Choroid plexus epithelial cell (primary cell): ENCODE measurements around the gene ATRNL1.
"Not testable (repeated sequence)": the region's sequence is repeated elsewhere in the genome, so short reads cannot be mapped to it uniquely, and the experiment has no call there.

Experiments
- DNase-seq: peaks from one replicate; pipeline ENCODE4 v3.0.0-alpha.2; 2010; ENCODE audit warnings: low read depth
- H3K4me3 ChIP-seq: 2 replicates; pipeline ENCODE4 v1.5.1; 2011; ENCODE audit warnings: low read depth, mild to moderate bottlenecking, control low read depth, low read length, moderate library complexity
- TF ChIP-seq, protein P1 (sequence below): conservative IDR thresholded peaks from 2 replicates; pipeline ENCODE4 v1.5.1; 2011; ENCODE audit warnings: low read depth, mild to moderate bottlenecking, control low read depth, inconsistent platforms, low read length, moderate library complexity

The ATRNL1 gene

DNA sequence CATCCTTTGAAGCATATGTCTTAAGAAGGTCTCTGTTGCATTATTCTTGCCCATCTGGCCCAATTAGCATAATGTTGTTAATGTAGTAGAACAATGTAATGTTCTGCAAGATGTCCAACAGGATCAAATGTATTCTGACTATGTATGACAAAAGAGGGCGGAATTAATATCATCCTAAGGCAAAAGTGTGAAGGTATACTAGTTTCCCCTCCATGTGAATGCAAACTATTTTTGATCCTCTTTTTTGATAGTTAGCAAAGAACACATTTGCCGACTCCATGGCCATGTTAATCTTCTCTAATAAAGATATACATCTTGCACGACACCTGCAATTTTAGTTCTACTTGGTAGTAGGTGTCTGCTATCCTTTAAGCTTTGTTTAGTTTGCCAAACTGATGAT is 157.6 kb downstream of the ATRNL1 start:
- DNase-seq: no peak
- no peak overlapping the region for H3K4me3 ChIP-seq
- TF ChIP-seq, protein P1, sequence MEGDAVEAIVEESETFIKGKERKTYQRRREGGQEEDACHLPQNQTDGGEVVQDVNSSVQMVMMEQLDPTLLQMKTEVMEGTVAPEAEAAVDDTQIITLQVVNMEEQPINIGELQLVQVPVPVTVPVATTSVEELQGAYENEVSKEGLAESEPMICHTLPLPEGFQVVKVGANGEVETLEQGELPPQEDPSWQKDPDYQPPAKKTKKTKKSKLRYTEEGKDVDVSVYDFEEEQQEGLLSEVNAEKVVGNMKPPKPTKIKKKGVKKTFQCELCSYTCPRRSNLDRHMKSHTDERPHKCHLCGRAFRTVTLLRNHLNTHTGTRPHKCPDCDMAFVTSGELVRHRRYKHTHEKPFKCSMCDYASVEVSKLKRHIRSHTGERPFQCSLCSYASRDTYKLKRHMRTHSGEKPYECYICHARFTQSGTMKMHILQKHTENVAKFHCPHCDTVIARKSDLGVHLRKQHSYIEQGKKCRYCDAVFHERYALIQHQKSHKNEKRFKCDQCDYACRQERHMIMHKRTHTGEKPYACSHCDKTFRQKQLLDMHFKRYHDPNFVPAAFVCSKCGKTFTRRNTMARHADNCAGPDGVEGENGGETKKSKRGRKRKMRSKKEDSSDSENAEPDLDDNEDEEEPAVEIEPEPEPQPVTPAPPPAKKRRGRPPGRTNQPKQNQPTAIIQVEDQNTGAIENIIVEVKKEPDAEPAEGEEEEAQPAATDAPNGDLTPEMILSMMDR: no peak

DNA sequence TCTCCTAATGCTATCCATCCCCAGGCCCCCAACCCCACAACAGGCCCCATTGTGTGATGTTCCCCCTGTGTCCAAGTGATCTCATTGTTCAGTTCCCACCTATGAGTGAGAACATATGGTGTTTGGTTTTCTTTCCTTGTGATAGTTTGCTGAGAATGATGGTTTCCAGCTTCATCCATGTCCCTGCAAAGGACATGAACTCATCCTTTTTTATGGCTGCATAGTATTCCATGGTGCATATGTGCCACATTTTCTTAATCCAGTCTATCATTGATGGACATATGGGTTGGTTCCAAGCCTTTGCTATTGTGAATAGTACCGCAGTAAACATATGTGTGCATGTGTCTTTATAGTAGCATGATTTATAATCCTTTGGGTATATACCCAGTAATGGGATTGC is 160.6 kb downstream of the ATRNL1 start:
- DNase-seq, H3K4me3 ChIP-seq: not testable (repeated sequence)

DNA sequence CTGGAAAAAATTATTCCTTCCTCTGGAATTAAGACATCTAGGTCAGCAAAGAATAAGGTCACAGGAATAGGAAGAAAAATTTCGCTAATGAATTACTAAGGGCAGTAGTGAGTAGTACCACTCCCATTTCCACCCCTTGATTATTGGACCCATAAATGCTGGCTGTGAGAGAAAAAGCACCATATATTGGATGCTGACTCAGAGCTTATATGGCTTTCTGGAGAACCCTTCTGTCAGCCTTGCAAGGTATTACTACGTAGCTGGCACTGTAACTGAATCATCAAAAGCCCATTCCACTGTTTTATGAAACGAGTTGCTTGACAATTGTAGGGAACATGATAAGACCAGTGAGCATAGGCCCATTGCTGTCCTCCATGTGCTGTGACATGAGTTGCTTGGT is 179.3 kb downstream of the ATRNL1 start:
- TF ChIP-seq, protein P1: no peak
- no peak for DNase-seq
- no peak overlapping the region for H3K4me3 ChIP-seq

DNA sequence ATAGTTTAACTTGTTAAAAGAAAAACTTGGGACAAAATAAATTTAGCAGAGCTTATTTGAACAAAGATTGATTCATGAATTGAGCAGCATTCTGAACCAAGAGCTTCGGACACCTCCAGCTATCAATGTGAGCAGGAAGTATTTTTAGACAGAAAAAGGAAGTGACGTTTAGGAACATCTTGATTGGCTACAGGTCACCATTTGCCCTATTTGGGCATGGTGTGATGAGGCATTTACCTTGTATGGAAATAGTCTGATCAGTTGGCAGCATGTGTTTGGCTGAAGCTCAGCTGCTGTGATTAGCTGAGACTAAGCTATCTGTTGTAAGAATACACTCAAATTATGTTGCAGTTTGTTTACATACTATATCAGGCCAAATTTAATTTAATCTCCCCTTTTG is 185.1 kb downstream of the ATRNL1 start:
- no peak for DNase-seq
- H3K4me3 ChIP-seq: no peak overlapping the region
- TF ChIP-seq, protein P1: no peak

DNA sequence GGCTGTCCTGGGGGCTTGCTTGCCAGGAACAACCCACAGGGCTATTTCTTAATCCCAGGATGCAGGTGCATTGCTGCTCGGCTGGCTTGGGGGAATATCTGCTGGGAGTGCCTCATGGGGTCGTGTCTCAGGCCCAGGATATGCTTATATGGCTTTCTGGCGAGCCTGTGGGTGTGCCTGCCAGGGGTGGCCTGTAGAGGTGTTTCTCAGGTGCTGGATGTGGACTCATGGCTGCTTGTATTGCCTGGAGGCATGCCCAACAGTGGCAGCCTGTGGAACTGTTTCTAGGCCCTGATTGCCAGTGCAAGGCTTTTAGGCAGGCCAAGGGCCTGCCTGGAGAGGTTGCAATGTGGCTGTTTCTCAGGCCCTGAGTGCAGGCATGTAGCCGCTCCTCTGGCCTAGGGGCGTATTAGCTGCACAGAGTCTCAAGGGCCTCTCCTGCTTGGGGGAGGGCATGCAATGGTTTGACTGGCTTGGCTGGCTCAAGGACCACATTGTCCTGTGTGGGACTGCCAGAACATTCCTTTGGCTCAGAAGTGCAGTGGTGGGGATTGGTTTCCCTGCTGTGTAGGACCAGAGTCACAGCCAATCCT is 202.1 kb downstream of the ATRNL1 start:
- H3K4me3 ChIP-seq: no peak overlapping the region
- TF ChIP-seq, protein P1: no peak
- DNase-seq: no peak

DNA sequence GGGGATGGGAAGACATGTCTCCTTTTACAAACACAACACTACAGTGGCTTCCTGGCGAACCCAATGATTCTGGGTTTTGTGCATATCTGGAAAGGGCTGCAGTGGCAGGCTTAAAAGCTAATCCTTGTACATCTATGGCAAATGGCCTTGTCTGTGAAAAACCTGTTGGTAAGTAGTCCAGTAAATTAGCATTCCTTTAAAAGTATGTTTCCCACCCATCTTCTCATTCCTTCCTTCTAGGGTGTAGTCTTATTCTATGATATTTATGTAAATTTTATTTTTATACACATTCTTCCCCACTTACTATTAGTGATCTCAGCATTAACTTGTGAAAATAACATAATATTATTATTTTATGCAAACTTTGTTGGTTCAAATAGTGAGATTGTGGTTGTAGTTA is 206.9 kb downstream of the ATRNL1 start:
- TF ChIP-seq, protein P1: no peak
- no peak for DNase-seq
- no peak overlapping the region for H3K4me3 ChIP-seq

DNA sequence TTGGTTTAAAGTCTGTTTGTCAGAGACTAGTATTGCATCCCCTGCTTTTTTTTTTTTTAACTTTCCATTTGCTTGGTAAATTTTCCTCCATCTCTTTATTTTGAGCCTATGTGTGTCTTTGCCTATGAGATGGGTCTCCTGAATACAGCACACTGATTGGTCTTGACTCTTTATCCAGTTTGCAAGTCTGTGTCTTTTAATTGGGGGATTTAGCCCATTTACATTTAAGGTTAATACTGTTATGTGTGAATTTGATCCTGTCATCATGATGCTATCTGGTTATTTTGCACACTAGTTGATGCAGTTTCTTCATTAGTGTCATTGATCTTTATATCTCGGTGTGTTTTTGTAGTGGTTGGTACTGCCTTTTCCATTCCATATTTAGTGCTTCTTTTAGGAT is 226.5 kb downstream of the ATRNL1 start:
- not testable (repeated sequence) for DNase-seq, H3K4me3 ChIP-seq

DNA sequence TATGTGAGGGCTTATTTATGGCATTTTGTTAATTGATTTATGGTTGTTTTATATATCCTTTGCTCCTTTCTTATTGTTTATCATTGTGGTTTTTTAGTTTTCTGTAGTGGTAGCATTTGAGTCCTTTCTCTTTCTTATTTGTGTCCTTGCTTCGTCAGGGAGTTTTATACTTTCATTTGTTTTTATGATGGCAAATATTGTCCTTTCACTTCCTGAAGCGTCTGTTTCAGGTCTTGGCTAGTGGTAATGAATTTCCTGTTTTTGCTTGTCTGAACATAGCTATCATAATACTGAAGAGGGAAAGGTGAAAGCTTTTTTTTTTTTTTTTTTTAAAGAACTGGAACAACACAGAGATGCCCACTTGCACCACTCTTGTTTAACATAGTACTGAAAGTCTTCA is 228.2 kb downstream of the ATRNL1 start:
- H3K4me3 ChIP-seq: no peak overlapping the region
- no peak for DNase-seq
- TF ChIP-seq, protein P1: no peak
